Measurements from ENCODE around the gene EDNRA.

Gene EDNRA

DNA sequence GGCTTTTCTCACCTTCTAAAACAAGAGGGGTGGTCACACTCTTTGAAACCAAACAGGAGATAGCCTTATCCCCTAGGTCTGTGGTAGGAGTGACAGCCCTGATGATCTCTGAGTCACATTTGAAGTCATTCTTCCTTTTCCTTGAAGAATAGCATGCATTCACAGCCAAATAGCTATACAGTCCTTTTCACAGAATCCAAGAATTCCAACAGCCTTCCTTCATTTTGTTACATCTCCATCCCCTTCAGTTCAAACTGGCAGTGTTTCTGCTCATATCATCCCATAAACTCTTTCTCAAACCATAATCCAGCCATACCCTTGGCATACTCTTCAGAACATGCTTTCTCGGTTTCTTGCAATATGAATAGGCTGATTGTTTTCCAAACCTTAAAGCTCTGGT is 103.0 kb downstream of the EDNRA start:
- FAIRE-seq (no peak), DNase-seq (ENCODE audit: insufficient read length, low spot score) (no peak)

DNA sequence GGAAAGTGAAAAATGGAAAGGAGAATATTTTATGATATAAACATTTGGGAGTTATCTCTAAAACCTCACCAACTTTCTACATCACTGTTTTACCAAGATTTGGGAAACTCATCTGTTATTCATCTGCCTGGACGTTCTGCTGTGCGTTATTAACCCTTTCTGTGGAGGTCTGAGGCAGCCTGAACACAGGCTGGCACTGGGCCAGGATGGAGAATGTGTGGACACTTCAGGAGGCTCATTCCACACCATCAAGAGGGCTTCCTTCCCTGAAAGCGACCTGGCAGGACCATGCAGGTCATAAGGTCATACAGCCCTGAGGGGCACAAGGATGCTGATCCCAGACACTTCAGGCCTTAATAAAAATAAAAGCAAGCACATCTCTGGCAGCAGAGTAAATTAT is 105.1 kb downstream of the EDNRA start:
- no peak for FAIRE-seq
- DNase-seq (ENCODE audit: insufficient read length, low spot score): no peak

DNA sequence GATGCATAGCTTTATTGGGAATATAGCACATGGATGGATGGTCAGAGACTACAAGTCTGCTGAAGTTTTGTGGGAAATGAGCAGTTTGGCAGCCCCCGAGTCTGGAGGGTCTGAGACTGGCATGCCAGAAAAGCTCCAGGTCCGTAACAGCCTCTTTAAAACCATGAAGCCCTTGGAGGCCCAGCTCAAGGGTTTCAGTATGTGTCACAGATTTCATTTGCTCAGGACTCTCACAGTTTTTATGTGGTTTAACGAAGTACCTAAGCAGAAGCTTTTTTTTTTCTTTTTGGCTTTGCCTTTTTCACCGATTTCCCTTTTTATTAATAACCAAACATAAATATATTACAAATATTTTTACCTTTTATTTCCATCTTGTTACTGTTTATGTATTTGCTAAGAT is 105.7 kb downstream of the EDNRA start:
- DNase-seq (ENCODE audit: insufficient read length, low spot score) (no peak), FAIRE-seq (no peak)

DNA sequence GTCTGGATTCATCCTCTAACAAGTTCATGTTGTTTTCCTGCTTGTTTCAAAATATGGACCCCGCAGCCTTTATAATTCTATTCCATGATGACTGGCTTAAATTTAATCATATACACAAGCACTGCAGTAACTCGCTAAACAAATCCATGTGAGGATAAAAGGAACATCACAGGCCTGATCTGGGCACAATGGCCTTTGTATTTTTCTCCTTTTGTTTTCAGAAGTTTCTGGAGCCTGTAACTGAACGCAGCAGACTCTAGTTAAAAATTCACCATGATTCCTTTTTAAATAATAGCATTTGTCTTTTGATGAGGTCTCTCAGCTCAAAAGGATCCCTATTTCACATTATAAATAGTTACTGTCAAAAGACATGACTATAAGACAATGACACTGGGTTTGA is 106.1 kb downstream of the EDNRA start:
- no peak for DNase-seq (ENCODE audit: insufficient read length, low spot score)
- no peak for FAIRE-seq

DNA sequence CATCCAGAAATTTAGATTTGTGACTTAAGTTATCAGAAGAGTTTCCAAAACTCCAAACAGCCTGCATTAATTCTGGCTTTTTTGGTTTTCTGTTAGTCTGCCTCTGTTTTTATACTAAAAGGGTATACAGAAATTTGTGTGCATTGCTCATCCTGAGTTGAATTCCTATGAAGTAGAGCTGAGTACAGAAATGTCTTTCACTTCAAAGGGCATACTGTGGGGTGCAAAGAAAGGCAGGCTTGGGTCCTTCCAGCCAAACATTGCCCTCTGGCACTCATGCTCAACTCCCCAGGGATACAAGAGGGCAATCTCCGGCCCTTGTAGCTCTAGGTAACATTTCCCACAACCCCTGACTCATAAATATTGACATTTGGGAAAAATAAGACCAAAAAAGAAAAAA is 108.7 kb downstream of the EDNRA start:
- DNase-seq (ENCODE audit: insufficient read length, low spot score): no peak
- no peak for FAIRE-seq

DNA sequence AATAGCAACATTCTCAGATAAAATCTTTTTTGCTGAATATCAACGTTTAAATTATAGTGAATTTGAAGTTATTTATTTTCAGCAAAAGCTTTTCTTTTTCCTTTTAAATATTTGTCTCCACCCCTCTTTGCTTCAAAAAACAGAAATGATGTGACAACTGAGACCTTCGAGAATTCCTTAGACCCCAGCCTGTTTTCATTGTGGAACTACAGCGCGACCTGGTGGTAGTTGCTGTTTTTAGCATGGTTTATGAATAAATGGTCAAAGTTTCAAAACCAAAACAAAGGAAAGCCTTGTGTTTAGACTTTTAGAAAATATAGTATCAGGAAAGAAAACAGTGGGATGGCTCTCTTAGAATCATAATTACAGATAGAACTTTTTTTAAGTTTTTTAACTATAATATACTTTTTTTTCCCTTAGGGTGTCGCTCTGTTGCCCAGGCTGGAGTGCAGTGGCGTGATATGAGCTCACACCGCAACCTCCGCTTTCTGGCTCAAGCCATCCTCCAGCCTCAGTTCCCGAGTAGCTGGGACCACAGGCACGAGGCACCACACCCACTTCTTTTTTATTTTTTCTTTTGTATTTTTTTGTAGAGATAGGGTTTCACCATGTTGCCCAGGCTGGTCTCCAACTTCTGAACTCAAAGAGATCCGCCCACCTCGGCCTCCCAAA is 109.5 kb downstream of the EDNRA start:
- peak; percentile 17 for DNase-seq (ENCODE audit: insufficient read length, low spot score)
- FAIRE-seq: peak; percentile 96

DNA sequence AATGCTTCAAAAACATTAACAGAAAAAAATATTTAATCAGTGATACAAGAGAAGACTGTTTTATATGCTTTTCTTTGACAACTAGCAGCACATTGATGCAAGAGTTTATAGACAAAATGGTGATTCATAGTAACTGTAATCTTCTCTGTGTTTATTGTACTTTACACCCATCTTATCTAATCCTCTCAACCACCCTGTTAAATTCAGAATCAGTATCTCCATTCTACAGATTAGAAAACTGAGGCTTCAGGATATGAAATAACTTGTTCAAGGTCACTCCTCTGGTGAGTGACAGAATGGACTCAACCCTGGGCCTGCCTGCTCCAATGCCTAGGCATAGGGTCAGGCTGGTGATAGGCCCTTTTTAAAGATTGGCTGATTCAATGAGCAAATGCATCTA is 110.2 kb downstream of the EDNRA start:
- no peak for DNase-seq (ENCODE audit: insufficient read length, low spot score)
- FAIRE-seq: no peak

DNA sequence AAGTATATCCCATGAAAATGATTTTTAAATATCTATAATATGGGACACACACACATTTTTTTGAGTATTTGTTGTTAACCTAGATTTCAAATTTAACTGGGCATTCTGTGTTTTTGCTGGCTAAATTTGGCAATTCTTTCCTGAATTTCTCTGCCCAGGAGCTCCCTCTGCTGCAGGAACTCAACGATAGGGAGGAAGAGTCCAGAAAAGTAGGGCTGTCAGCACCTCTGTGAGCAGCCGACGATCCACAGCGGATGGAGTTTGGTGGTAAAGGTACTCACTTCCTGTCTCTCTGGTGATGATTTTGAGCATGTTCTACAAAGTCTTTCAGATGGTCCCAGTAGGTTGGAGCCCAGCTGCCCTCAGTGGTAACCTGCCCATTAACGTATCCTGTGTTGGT is 113.2 kb downstream of the EDNRA start:
- DNase-seq (ENCODE audit: insufficient read length, low spot score) (no peak), FAIRE-seq (no peak)

Measured in GM19239 (cell line).